Large intestine (tissue), 3 donors: ENCODE results near the gene ADAM22. TPM values are rescaled to one million over a fixed set of nuclear protein-coding genes. Genes with fewer than 3 reads are reported as not detected.

Source experiments
- DNase-seq, 2 donors: peaks; one replicate each; pipeline versions ENCODE4 v3.0.0 to v3.0.0-alpha.2; 2013
- H3K27ac ChIP-seq: one replicate; pipeline ENCODE4 v1.5.1; 2013; ENCODE audit warnings: low read length
- H3K27me3 ChIP-seq: 2 replicates; pipeline ENCODE4 v1.6.1; 2013; ENCODE audit warnings: low read length; ENCODE audit not compliant: control insufficient read depth, insufficient read depth
- H3K36me3 ChIP-seq: 2 replicates; pipeline ENCODE4 v1.6.1; 2013; ENCODE audit warnings: low read length; ENCODE audit not compliant: control insufficient read depth, insufficient read depth
- H3K4me1 ChIP-seq: one replicate; pipeline ENCODE4 v1.6.1; 2013; ENCODE audit warnings: low read length; ENCODE audit not compliant: control insufficient read depth, insufficient read depth
- H3K4me3 ChIP-seq: one replicate; pipeline ENCODE4 v1.5.1; 2013; ENCODE audit warnings: low read length
- H3K9me3 ChIP-seq: one replicate; pipeline ENCODE4 v1.6.1; 2013; ENCODE audit warnings: mild to moderate bottlenecking, low read depth, low read length, moderate library complexity; ENCODE audit not compliant: control insufficient read depth
- WGBS: methylation state at CpG from one replicate; pipeline ENCODE4 v1.1.5; 2013; ENCODE audit warnings: low lambda C conversion rate; ENCODE audit not compliant: insufficient coverage; 5-methylcytosine and 5-hydroxymethylcytosine counted together
- polyA plus RNA-seq: library from polyadenylated mRNA; unstranded; fragments of 120-200 nt; gene quantifications from one replicate; pipeline ENCODE4 v1.2.1, GENCODE V29; 2013

ADAM22 gene
- polyA plus RNA-seq, 1 donor, result 5.9 TPM

GRCh38 chr7:87959336-87959735 is 25.3 kb downstream of the ADAM22 start:
- Histone ChIP-seq H3K4me1 (no peaks in the 10 kb centered on the region), H3K27me3 (no peaks in the 10 kb centered on the region), H3K27ac (no peak overlapping the region), H3K9me3 (no peaks in the 10 kb centered on the region), H3K4me3 (no peak overlapping the region), H3K36me3 (no peaks in the 10 kb centered on the region)
- 100% methylated on average over 1 of the region's 3 CpGs for WGBS
- no peak for DNase-seq

DNA sequence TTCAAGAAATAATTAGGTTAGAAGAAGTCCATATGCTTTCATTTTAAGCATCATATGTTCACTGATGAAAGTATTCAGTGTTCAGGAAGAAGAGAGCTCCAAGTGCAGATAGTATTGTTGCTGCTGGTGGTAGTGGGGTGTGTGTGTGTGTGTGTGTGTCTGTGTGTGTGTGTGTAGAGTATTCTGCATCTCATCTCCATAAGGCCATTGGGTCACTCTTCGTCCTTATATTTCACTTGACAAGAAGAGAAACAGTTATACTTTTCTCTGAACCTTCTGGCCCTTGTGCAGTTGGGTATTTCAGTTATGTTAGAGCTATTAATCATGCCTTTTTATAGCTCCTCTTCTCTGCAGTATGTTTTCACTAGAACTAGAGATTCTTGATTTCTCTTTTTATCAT is 26.2 kb downstream of the ADAM22 start:
- Histone ChIP-seq H3K36me3 (no peaks in the 10 kb centered on the region), H3K27ac (no peak overlapping the region), H3K9me3 (no peaks in the 10 kb centered on the region), H3K27me3 (no peaks in the 10 kb centered on the region), H3K4me1 (no peaks in the 10 kb centered on the region), H3K4me3 (no peak overlapping the region)
- DNase-seq, result no peak
- no CpG with 5 or more reads among the region's 1 CpG for WGBS

GRCh38 chr7:87961754-87962153 is 27.7 kb downstream of the ADAM22 start:
- no peak overlapping the region for H3K4me3 ChIP-seq

GRCh38 chr7:87966271-87966670 is 32.2 kb downstream of the ADAM22 start:
- no peaks in the 10 kb centered on the region for H3K9me3 ChIP-seq
- WGBS, result 100% methylated on average over 1 of the region's 2 CpGs
- DNase-seq, result no peak
- H3K4me3 ChIP-seq, result no peak overlapping the region
- no peak overlapping the region for H3K27ac ChIP-seq
- H3K4me1 ChIP-seq, result peaks cover 8% of the 10 kb centered on the region
- no peaks in the 10 kb centered on the region for H3K27me3 ChIP-seq
- H3K36me3 ChIP-seq, result no peaks in the 10 kb centered on the region

More at GRCh38 chr7:87961754-87962153, 27.7 kb downstream of the ADAM22 start:
- Histone ChIP-seq H3K36me3 (no peaks in the 10 kb centered on the region), H3K4me1 (no peaks in the 10 kb centered on the region), H3K9me3 (no peaks in the 10 kb centered on the region), H3K27me3 (no peaks in the 10 kb centered on the region), H3K27ac (no peak overlapping the region)
- peak in 1 of 2 donors; percentile 36 for DNase-seq
- WGBS, result no CpG with 5 or more reads among the region's 1 CpG

DNA sequence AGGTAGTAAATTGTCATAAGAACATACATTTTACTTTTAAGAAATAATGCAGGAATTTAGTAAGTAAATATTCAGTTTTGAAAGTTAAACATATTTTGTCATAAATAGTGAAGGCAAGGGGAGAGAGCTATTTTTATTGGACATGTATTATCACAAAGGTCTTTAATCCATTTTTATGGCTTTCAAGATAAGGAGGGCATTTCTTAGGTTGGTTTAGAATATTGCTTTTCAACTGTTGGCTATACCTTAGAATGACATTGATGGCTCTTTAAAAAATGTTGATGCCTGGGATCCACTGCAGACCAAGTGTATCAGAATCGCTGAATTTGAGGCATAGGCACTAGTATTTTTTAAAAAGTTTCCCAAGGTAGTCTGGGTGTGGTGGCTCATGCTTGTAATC is 34.0 kb downstream of the ADAM22 start:
- no peaks in the 10 kb centered on the region for H3K36me3 ChIP-seq
- H3K9me3 ChIP-seq, result no peaks in the 10 kb centered on the region
- H3K4me3 ChIP-seq, result no peak overlapping the region
- WGBS, result no CpG with 5 or more reads among the region's 1 CpG
- peak in 1 of 2 donors; percentile 51 for DNase-seq
- peaks cover 8% of the 10 kb centered on the region for H3K4me1 ChIP-seq
- H3K27me3 ChIP-seq, result no peaks in the 10 kb centered on the region
- H3K27ac ChIP-seq, result peak overlapping the region; percentile 36

GRCh38 chr7:87982116-87982515 is 48.1 kb downstream of the ADAM22 start:
- Histone ChIP-seq H3K4me1 (no peaks in the 10 kb centered on the region), H3K27me3 (no peaks in the 10 kb centered on the region)
- no CpG with 5 or more reads among the region's 3 CpGs for WGBS

GRCh38 chr7:87984088-87984487 is 50.0 kb downstream of the ADAM22 start:
- Histone ChIP-seq H3K27me3 (no peaks in the 10 kb centered on the region), H3K4me1 (no peaks in the 10 kb centered on the region), H3K36me3 (no peaks in the 10 kb centered on the region), H3K9me3 (no peaks in the 10 kb centered on the region), H3K27ac (no peak overlapping the region), H3K4me3 (no peak overlapping the region)
- 100% methylated on average over 1 of the region's 3 CpGs for WGBS
- no peak for DNase-seq

More at GRCh38 chr7:87982116-87982515, 48.1 kb downstream of the ADAM22 start:
- Histone ChIP-seq H3K9me3 (no peaks in the 10 kb centered on the region), H3K4me3 (no peak overlapping the region), H3K27ac (no peak overlapping the region), H3K36me3 (no peaks in the 10 kb centered on the region)
- DNase-seq, result no peak

- H3K9me3 ChIP-seq, result no peaks in the 10 kb centered on the region
- peaks cover 4% of the 10 kb centered on the region for H3K4me1 ChIP-seq
- H3K36me3 ChIP-seq, result no peaks in the 10 kb centered on the region
- H3K27me3 ChIP-seq, result no peaks in the 10 kb centered on the region
- H3K4me3 ChIP-seq, result no peak overlapping the region
- no peak overlapping the region for H3K27ac ChIP-seq
- no peak for DNase-seq
These were observed 59.2 kb downstream of the ADAM22 start for GRCh38 chr7:87993269-87993668.

DNA sequence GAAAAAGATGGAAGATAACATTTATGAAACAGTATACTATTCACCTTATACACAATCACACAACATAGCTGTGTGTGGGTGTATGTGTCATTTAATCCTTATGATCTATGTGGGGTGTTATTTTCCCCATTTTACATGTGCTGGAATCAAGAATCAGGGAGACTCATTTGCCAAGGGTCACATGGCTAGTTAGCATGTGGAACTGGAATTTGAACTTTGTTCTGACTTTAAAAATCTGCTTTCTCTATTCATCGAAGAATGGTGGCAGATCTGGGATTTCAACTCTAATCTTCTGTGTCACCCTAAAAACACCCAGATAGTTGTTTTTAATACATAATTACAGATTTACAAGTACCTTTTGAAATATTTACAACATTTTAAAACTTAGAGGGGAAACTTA is 65.2 kb downstream of the ADAM22 start:
- no CpG with 5 or more reads among the region's 1 CpG for WGBS
- H3K36me3 ChIP-seq, result no peaks in the 10 kb centered on the region
- peak; percentile 26 to 75 for DNase-seq
- H3K27ac ChIP-seq, result peak overlapping the region; percentile 43
- no peak overlapping the region for H3K4me3 ChIP-seq
- H3K9me3 ChIP-seq, result no peaks in the 10 kb centered on the region
- H3K4me1 ChIP-seq, result peaks cover 4% of the 10 kb centered on the region
- H3K27me3 ChIP-seq, result no peaks in the 10 kb centered on the region

DNA sequence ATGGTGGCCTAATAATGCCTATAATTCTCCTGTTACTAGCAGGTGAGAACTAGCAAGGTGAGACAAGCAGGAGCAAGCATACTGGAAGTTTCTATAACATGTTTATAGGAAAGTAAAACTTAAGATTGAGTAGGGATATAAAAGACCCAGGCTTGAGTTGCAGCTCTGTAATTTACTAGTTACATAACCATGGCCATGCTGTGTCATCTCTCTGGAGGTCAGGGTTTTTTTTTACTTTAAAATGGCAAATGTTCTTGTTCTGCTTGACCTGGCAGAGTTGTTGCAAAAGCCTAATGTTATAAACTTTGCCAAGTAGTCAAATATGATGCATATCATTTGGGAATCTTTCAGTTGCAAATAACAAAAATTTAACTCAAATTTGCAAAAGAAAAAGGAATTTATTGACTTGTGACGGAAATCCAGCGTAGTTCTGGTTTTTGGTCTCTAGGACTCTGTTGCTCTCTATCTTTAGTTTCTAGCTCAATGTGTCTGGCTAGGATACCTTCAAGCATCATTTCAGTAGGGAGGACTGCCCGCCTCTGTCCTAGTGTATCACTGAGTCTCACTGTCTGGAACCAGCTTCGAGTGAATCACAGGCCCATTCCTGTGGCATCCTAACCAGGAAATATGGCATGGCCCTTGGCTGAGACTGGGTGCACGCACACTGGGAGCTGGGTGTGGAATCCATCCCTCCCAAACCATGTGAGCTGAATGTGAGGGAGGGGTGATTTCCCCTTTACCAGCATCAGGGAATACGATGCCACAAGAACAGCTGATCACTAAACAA is 67.9 kb downstream of the ADAM22 start:
- Histone ChIP-seq H3K27me3 (no peaks in the 10 kb centered on the region), H3K9me3 (no peaks in the 10 kb centered on the region), H3K4me1 (peaks cover 4% of the 10 kb centered on the region), H3K27ac (no peak overlapping the region), H3K4me3 (no peak overlapping the region), H3K36me3 (no peaks in the 10 kb centered on the region)
- DNase-seq, result no peak
- WGBS, result no CpG with 5 or more reads among the region's 6 CpGs

DNA sequence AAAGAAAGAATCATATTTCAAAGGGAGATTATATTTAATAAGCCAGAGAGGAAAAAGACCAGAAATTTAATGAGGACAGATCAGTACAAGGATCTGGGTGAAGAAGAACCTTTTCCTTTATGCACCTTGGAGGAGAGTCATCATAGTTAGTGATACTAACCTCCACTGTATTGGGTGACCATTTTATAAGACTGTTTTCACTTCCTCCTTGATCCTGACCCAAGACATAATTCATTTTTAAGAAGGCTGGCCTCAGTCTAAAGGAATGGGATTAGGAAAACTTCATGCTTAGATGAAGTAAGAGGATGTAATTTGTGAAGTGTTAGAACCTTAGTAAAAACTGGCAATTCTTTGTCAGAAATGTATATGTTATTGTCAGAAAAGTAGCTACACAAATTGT is 68.6 kb downstream of the ADAM22 start:
- Histone ChIP-seq H3K27ac (no peak overlapping the region), H3K4me3 (no peak overlapping the region)
- DNase-seq, result no peak

More for the DNA sequence above, 68.6 kb downstream of the ADAM22 start:
- Histone ChIP-seq H3K36me3 (no peaks in the 10 kb centered on the region), H3K27me3 (no peaks in the 10 kb centered on the region), H3K4me1 (no peaks in the 10 kb centered on the region), H3K9me3 (no peaks in the 10 kb centered on the region)
